ENCODE measurements around the gene CERT1. TPM values are rescaled to one million over a fixed set of nuclear protein-coding genes. Genes with fewer than 3 reads are reported as not detected.

Gene CERT1
- total and polyA plus RNA-seq, 2 donors (not counting 3 experiments of a cell fraction or from before 2014, with no cell fraction given): 8.0 to 21.3 TPM

DNA sequence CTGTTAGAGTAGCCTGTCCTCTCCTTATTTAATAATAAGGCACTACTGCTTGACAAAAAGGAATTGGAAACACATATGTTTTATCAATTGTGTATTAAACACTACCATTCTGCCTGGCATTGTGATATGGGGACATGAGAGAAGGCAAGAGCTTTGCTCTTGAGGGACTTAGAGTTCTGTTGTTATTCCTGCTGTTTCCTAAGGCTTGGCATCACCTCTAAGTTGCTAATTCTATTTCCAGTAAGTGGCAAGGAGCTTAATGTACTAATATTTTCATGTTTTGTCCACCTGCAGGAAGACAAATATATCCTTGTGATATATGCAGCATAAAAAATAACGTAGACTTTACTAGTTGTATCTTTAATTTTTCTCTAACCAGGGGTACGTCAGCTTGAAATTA, 161.8 kb downstream of the CERT1 start:
- DNase-seq (ENCODE audit: low read depth, low spot score) (no peak), FAIRE-seq (no peak)
- ChIA-PET POLR2A (interaction anchor here (1.0 kb wide), 1 partner anchor 13 kb away, joined by 4 read pairs; the partner anchor contains the start of gene HMGCR), CTCF (interaction anchor here (1.1 kb wide), 1 partner anchor 21 kb away, joined by 3 read pairs; no protein-coding TSS in a partner anchor)
- Histone ChIP-seq H3K4me1 (ENCODE audit: control insufficient read depth, extremely low read depth, insufficient read depth, low read length) (no peaks in the 10 kb centered on the region), H3K79me2 (ENCODE audit: control insufficient read depth, insufficient read depth, low read length) (peaks cover 29% of the 10 kb centered on the region), H3K9ac (replicated peaks; ENCODE audit: extremely low read depth, insufficient read depth, low read length) (no peak overlapping the region), H3K9me1 (replicated peaks; ENCODE audit: control insufficient read depth, extremely low read depth, insufficient read depth, low read length) (no peaks in the 10 kb centered on the region), H3K4me2 (ENCODE audit: insufficient read depth, low read length) (no peak overlapping the region), H3K4me3 (replicated peaks in 1 of 3; ENCODE audit: insufficient read depth in 1 of 3, low read depth in 1 of 3, low read length in 3 of 3) (no peak overlapping the region), H3K27me3 (ENCODE audit: control insufficient read depth in 2 of 2, insufficient read depth in 2 of 2, low read length in 2 of 2) (no peaks in the 10 kb centered on the region), H3K36me3 (ENCODE audit: control insufficient read depth in 2 of 2, extremely low read depth in 1 of 2, insufficient read depth in 2 of 2, low read length in 2 of 2) (peaks cover 14 to 62% of the 10 kb centered on the region in 2 experiments), H3K27ac (ENCODE audit: insufficient read depth, low read depth, low read length) (no peak overlapping the region), H4K20me1 (replicated peaks; ENCODE audit: control insufficient read depth, extremely low read depth, insufficient read depth, low read length) (no peaks in the 10 kb centered on the region), H2AFZ (ENCODE audit: low read depth, low read length) (no peak overlapping the region), H3K9me3 (replicated peaks; ENCODE audit: control insufficient read depth, insufficient read depth, low read length) (no peaks in the 10 kb centered on the region)
- BruUV-seq (replicated peaks): no TSS peak
- dilution Hi-C loops (cut with MboI; ENCODE audit: extremely low pct_ligation_motif_present, low sequenced_read_pairs) (no loop called here), intact Hi-C loops (cut with micrococcal nuclease) (no loop called here)
- TF ChIP-seq CTCF (IDR thresholded peaks at IDR 0.05; ENCODE audit: extremely low read depth in 1 of 2, insufficient read depth in 1 of 2, low read depth in 1 of 2, low read length in 2 of 2) (no peak), MYC (IDR thresholded peaks at IDR 0.05; ENCODE audit: low read depth, low read length) (no peak), EZH2 (IDR thresholded peaks at IDR 0.05; ENCODE audit: borderline replicate concordance, low read depth, low read length, severe bottlenecking) (no peak), JUN (IDR thresholded peaks at IDR 0.05; ENCODE audit: borderline replicate concordance, insufficient read depth, insufficient read length, low read depth) (no peak), FOS (IDR thresholded peaks at IDR 0.05; ENCODE audit: borderline replicate concordance, insufficient read depth, low read length) (no peak), POLR2A (IDR thresholded peaks at IDR 0.05; ENCODE audit: low read depth, low read length) (no peak)
- TF ChIP-seq, protein P1, sequence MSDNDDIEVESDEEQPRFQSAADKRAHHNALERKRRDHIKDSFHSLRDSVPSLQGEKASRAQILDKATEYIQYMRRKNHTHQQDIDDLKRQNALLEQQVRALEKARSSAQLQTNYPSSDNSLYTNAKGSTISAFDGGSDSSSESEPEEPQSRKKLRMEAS (IDR thresholded peaks at IDR 0.05; ENCODE audit: insufficient read depth, insufficient read length): no peak

Measured in endothelial cell of umbilical vein (primary cell).